HG03575 (cell line): ENCODE data around the gene PCDHB15.
"Not testable (repeated sequence)": the region's sequence is repeated elsewhere in the genome, so short reads cannot be mapped to it uniquely, and the experiment has no call there.

Experiments
- ATAC-seq: cut with Tn5 transposase; IDR thresholded peaks from one replicate; pipeline ENCODE4 v1.9.1; 2021; ENCODE audit not compliant: unreplicated experiment, insufficient number of reproducible peaks, low FRiP score; ENCODE audit errors: extremely low read depth

Gene PCDHB15

DNA sequence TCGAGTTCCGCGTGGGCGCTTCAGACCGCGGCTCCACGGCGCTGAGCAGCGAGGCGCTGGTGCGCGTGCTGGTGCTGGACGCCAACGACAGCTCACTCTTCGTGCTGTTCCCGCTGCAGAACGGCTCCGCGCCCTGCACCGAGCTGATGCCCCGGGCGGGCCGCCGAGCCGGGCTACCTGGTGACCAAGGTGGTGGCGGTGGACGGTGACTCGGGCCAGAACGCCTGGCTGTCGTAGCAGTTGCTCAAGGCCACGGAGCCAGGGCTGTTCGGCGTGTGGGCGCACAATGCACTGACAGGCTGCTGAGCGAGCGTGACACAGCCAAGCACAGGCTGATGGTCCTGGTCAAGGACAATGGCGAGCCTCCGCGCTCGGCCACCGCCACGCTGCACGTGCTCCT, 3.7 kb upstream of the PCDHB15 start:
- no peak for ATAC-seq

DNA sequence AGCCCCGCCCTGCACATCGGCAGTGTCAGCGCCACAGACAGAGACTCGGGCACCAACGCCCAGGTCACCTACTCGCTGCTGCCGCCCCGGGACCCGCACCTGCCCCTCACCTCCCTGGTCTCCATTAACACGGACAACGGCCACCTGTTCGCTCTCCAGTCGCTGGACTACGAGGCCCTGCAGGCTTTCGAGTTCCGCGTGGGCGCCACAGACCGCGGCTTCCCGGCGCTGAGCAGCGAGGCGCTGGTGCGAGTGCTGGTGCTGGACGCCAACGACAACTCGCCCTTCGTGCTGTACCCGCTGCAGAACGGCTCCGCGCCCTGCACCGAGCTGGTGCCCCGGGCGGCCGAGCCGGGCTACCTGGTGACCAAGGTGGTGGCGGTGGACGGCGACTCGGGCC, 1.8 kb downstream of the PCDHB15 start:
- not testable (repeated sequence) for ATAC-seq

DNA sequence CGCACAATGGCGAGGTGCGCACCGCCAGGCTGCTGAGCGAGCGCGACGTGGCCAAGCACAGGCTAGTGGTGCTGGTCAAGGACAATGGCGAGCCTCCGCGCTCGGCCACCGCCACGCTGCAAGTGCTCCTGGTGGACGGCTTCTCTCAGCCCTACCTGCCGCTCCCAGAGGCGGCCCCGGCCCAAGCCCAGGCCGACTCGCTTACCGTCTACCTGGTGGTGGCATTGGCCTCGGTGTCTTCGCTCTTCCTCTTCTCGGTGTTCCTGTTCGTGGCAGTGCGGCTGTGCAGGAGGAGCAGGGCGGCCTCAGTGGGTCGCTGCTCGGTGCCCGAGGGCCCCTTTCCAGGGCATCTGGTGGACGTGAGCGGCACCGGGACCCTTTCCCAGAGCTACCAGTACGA, 2.2 kb downstream of the PCDHB15 start:
- not testable (repeated sequence) for ATAC-seq

DNA sequence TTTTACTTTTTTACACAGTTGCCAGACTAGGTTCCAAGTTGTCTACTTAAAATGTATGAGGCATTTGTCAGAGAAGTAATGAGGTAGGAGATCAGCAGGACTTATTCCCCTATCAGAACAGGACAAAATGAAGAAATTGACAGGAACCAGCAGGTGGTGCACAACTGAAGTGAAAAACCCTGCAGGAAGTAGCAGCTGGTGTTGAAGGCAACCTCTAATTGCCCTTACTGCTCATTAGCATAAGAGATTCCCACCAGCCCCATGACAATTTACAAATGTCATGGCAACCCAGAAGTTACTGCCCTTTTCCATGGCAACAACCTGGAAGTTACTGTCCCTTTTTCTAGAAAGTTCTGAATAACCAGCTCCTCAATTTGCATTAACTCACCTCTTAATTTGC, 5.4 kb downstream of the PCDHB15 start:
- no peak for ATAC-seq

DNA sequence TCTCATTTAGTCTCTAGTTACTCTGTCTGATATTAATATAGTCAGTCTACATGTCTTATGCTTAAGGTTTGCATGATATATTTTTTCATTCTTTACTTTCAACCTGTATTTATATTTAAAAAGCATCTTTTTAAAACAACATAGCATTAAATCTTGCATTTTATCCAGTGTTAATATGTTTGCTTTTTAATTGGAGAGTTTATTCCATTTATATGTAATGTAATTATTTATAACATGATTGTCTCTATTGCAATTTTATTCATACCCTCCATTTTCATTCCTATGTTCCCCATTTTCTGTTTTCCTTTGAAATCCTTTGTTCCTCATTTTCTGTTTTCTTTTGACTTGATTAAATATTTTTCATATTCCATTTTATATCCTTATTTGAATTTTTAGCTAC, 13.3 kb downstream of the PCDHB15 start:
- ATAC-seq = no peak

DNA sequence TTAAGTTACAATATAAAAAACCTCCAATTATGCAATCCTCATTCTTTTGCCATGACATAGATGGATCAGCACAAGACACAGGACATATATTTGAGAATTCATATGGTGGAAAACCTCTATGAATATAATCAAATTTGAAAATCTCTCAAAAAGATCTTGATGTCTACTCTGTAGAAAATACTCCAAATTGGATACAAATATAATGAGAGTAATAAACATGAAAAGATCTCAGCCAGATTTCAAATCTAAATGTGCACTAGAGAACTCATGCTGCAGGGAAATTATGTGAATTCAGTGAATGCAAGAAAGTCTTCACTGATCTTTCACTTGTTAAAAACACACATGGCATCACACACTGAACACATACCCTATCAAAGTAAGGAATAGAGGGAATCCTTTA, 13.8 kb downstream of the PCDHB15 start:
- ATAC-seq = no peak

DNA sequence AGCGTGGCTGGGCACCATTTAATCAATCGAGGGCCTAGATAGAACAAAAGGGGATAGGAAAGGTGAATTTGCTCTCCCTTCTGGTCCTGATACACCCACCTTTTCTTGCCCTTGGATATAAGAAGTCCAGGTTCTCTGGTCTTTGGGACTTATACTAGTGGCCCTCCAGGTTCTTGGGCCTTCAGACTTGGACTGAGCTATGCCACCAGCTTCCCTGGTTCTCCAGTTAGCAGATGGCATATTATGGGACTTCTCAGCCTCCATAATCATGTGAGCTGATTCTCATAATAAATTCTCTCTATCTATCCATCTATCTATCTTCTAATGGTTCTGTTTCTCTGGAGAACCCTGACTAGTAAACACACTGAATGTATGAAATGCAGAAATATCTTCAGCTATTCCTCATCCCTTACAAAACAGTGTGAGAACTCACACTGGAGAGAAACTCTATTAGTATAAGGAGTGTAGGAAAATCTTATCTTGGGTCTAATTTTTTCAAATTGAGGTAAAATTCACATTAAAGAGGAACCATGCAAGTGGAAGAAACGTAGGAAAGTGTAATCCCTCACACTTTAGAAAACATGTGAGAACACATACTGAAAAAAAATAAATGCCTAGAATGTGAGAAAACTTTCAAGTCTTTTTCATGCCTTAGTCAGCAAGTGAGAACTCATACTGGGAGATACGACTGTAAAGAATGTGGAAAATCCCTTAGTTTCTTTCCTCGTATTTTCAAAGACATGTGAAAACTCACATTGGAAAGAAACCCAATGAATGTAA, 15.5 kb downstream of the PCDHB15 start:
- no peak for ATAC-seq

DNA sequence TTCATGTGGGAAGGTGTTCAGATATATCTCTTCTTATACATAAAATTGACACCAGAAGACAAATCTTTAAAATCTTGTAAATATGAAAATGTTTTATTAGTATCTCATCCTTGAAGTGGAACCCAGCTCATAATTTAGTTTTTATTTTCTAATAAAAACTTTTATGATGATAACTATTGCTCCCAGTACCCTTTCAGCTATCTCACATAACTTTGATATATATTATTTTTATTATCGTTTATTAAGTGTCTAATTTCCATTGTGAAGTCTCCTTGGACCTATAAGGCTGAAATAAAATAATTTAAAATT, 16.0 kb downstream of the PCDHB15 start:
- ATAC-seq = no peak

DNA sequence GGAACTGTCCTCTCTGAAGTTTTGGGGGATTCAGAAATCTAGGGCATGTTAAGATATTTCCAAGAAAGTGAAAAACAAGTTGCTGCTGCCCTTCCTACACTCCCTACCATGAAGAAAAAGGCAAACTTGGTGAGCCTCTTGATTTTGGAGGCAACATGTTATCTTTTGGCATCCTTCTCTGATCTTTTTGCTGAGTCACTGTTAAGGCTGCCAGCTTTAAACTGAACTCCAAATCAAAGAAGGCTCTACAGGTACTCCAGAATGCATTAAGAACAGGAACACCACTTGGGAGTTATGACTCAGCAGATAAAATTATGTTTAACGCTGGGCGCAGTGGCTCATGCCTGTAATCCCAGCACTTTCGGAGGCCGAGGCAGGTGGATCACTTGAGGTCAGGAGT, 24.0 kb downstream of the PCDHB15 start:
- ATAC-seq = no peak

DNA sequence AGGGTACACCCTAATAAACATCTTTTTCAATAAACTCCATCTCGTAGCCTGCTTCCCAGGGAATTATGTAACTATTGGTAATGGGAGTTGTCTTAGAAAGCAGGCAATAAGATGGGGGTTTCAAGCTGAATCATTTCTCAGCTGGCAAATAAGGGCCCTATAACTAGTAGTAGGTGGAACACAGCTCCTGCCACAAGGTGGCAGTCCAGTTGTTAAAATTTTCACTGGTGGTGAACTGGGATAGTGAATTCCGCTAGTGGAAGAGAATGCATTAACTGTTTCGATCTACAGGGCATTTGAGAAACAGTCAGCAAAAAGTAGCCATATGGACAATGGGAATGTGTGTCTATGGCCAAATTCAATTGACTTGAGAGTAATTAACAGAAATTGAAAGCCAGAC, 27.7 kb downstream of the PCDHB15 start:
- ATAC-seq = no peak

DNA sequence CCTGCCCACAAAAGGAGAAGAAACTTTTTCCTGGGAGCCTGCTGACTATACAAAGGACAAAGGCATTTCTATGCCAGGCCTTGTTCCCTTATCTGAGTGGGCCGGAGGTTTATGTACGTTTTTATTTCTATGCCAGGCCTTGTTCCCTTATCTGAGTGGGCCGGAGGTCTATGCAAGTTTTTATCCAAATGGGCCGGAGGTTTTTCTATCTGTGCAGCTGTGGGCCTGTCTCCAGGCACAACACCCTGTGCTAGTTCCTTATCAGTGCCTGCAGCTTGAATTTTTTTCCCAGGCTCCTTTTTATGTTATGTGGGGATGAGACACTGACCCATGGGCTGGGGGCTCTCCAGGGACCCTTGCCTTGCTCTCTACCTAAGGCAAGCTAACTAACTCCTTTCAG, 53.2 kb downstream of the PCDHB15 start:
- no peak for ATAC-seq
